SK-N-SH treated with all-trans-retinoic acid at 6 μM for 48 hours (cell line): ENCODE data around the gene EPHA4.

Experiments
- CREB5 ChIP-seq: fragments of 250-450 bp; sonication (Bioruptor Pico); IDR thresholded peaks from 2 replicates; pipeline ENCODE4 v1.5.1; 2020; ENCODE audit warnings: low read depth, mild to moderate bottlenecking, moderate library complexity
- CSDC2 ChIP-seq: fragments of 250-450 bp; sonication (Bioruptor Pico); IDR thresholded peaks from 2 replicates; pipeline ENCODE4 v1.5.0; 2020; ENCODE audit warnings: mild to moderate bottlenecking, moderate library complexity
- ESRRG ChIP-seq: fragments of 250-450 bp; sonication (Bioruptor Pico); IDR thresholded peaks from 2 replicates; pipeline ENCODE4 v1.6.1; 2021; ENCODE audit warnings: mild to moderate bottlenecking
- RARB ChIP-seq: fragments of 250-450 bp; sonication (Bioruptor Pico); IDR thresholded peaks from 2 replicates; pipeline ENCODE4 v1.8.0; 2021; ENCODE audit warnings: mild to moderate bottlenecking, moderate library complexity
- ZFP30 ChIP-seq: fragments of 450-650 bp; formaldehyde crosslinking; IDR thresholded peaks from 2 replicates; pipeline ENCODE4 v1.5.0; 2022; ENCODE audit warnings: mild to moderate bottlenecking, moderate library complexity
- ZNF565 ChIP-seq: fragments of 450-650 bp; formaldehyde crosslinking; conservative IDR thresholded peaks from 2 replicates; pipeline ENCODE4 v1.5.0; 2020; ENCODE audit warnings: low read depth, mild to moderate bottlenecking, moderate library complexity

- no peak for TF ChIP-seq CREB5 (CRISPR knock-in tag)
- TF ChIP-seq ZFP30: no peak
- TF ChIP-seq CSDC2 (CRISPR knock-in tag): no peak
- TF ChIP-seq ESRRG: no peak
- no peak for TF ChIP-seq ZNF565 (CRISPR knock-in tag)
- TF ChIP-seq RARB (CRISPR knock-in tag): no peak
Observed at GRCh38 chr2:221399183-221399582, 172.9 kb downstream of the EPHA4 start.
